ENCODE measurements around the gene ZFP36. TPM values are rescaled to one million over a fixed set of nuclear protein-coding genes. Genes with fewer than 3 reads are reported as not detected.

ZFP36 gene
- total and polyA plus RNA-seq, 2 of the 8 experiments (the other 6 are each of a cell fraction or from before 2014, with no cell fraction given) = 4.0 to 10.9 TPM

GRCh38 chr19:39405261-39405957 lies 1.2 kb upstream of the ZFP36 start:
- no peak overlapping the region for H3K9ac ChIP-seq (replicated peaks in 1 of 4; ENCODE audit: extremely low read depth in 1 of 4, low read depth in 3 of 4, low read length in 3 of 4)
- H3K79me1 ChIP-seq (ENCODE audit: low read depth, low read length) = no peaks in the 10 kb centered on the region
- H2BK12ac ChIP-seq (ENCODE audit: low read depth, low read length) = peak overlapping the region; percentile 22; the same call in 1 of the 2 replicates
- H2BK120ac ChIP-seq (replicated peaks; ENCODE audit: low read depth, low read length) = no peak overlapping the region
- H3K14ac ChIP-seq (ENCODE audit: insufficient read length) = no peak overlapping the region
- H3K79me2 ChIP-seq (ENCODE audit: control insufficient read depth in 1 of 2, insufficient read depth in 2 of 2, low read length in 2 of 2) = peaks cover 0 to 20% of the 10 kb centered on the region in 2 experiments; a peak in 1 of 4 replicates
- CTCF ChIA-PET (ENCODE audit: partially characterized antibody) = interaction anchor here (0.6 to 1.0 kb wide), 3 partner anchors 14 to 517 kb away, joined by 3 to 4 read pairs (median 3); no protein-coding TSS in a partner anchor
- H4K91ac ChIP-seq (replicated peaks; ENCODE audit: insufficient read length, low read length) = no peak overlapping the region
- H3K4me1 ChIP-seq (replicated peaks in 1 of 4; ENCODE audit: control insufficient read depth in 3 of 4, insufficient read depth in 4 of 4, low read length in 3 of 4) = peaks cover 0 to 41% (median 25%) of the 10 kb centered on the region in 4 experiments; a peak in 6 of 7 replicates
- no peak overlapping the region for H2BK5ac ChIP-seq (ENCODE audit: low read depth, low read length)
- H2AFZ ChIP-seq (ENCODE audit: low read length) = no peak overlapping the region
- H3K23me2 ChIP-seq (ENCODE audit: low read depth, low read length) = peaks cover 23% of the 10 kb centered on the region; the same call in 1 of the 2 replicates
- POLR2A ChIA-PET (ENCODE audit: partially characterized antibody) = interaction anchor here (1.3 to 14.3 kb wide), 5 partner anchors 9 to 29 kb away, joined by 3 to 234 read pairs (median 28); partner anchors contain the start of genes MED29, PAF1 and RPS16
- no peak overlapping the region for H4K8ac ChIP-seq (ENCODE audit: extremely low read depth, insufficient read depth, low read length)
- H3K18ac ChIP-seq (ENCODE audit: extremely low read depth, low read length) = no peak overlapping the region; the same call in 1 of the 2 replicates
- peaks cover 0 to 5% (median 0%) of the 10 kb centered on the region in 4 experiments; a peak in 1 of 8 replicates for H3K36me3 ChIP-seq (ENCODE audit: control insufficient read depth in 2 of 4, insufficient read depth in 4 of 4, low read length in 3 of 4)
- no peak overlapping the region for H3K23ac ChIP-seq (ENCODE audit: insufficient read length)
- no peak overlapping the region for H4K5ac ChIP-seq (ENCODE audit: insufficient read length, low read depth, low read length)
- peak overlapping the region; percentile 73 to 84; a peak in 1 of 4 replicates for H3K4me2 ChIP-seq (ENCODE audit: insufficient read depth in 1 of 2, low read depth in 2 of 2, low read length in 2 of 2)
- no peak overlapping the region for H2AK5ac ChIP-seq (ENCODE audit: low read depth, low read length)
- H3K4me3 ChIP-seq (ENCODE audit: extremely low read depth in 1 of 4, insufficient read depth in 2 of 4, low read depth in 3 of 4, low read length in 4 of 4) = peak overlapping the region in 1 of 4 experiments; percentile 84; a peak in 1 of 8 replicates
- 88% methylated on average over 15 of the region's 17 CpGs; no CpG with 5 or more reads in 1 of the 2 experiments for WGBS, 2 experiments (ENCODE audit: extremely low coverage in 1 of 2, insufficient coverage in 1 of 2, insufficient read length in 1 of 2, insufficient replicate concordance in 2 of 2, low coverage in 1 of 2, low lambda C conversion rate in 2 of 2, missing lambda C conversion rate in 1 of 2)
- no peak overlapping the region for H3K56ac ChIP-seq (replicated peaks; ENCODE audit: insufficient read length, low read depth, low read length)
- no peak overlapping the region for H3K27ac ChIP-seq (ENCODE audit: low read depth, low read length)
- no peaks in the 10 kb centered on the region for H3K9me3 ChIP-seq (ENCODE audit: insufficient read depth in 2 of 2, low read depth in 1 of 2, low read length in 1 of 2)
- H3K27me3 ChIP-seq (replicated peaks in 1 of 4; ENCODE audit: control insufficient read depth in 3 of 4, extremely low read depth in 1 of 4, insufficient read depth in 3 of 4, low read length in 3 of 4) = no peaks in the 10 kb centered on the region
- H2BK20ac ChIP-seq (ENCODE audit: low read length) = no peak overlapping the region
- DNase-seq (ENCODE audit: low read depth in 1 of 2, low spot score in 2 of 2) (no peak), FAIRE-seq (no peak)
- TF ChIP-seq SIN3A (conservative IDR thresholded peaks at IDR 0.05 in 1 of 2, IDR thresholded peaks at IDR 0.05 in 1 of 2; ENCODE audit: low read depth in 1 of 2, low read length in 2 of 2) (no peak), SRF (IDR thresholded peaks at IDR 0.05; ENCODE audit: low read depth, low read length) (peak; percentile 78), RBBP5 (IDR thresholded peaks at IDR 0.05; ENCODE audit: borderline replicate concordance, low read depth, low read length) (no peak)
- no peak overlapping the region for H3K4ac ChIP-seq (replicated peaks; ENCODE audit: insufficient read length, low read depth, low read length)
- peaks cover 0 to 5% of the 10 kb centered on the region in 2 experiments for H4K20me1 ChIP-seq (replicated peaks in 1 of 2; ENCODE audit: control insufficient read depth in 1 of 2, insufficient read depth in 2 of 2, low read length in 2 of 2)
- peak overlapping the region; percentile 88 for H2BK15ac ChIP-seq (ENCODE audit: low read length)

Data from H1 (cell line).